ENCODE results near the gene AKR1E2. TPM values are rescaled to one million over a fixed set of nuclear protein-coding genes. Genes with fewer than 3 reads are reported as not detected.

AKR1E2 gene
- total RNA-seq, 4 donors from 2014 or later, result 2.1 to 6.7 (median 5.5) TPM; not detected in 1

GRCh38 chr10:4837551-4837950, 11.5 kb downstream of the AKR1E2 start:
- Histone ChIP-seq H3K4me3 (no peak overlapping the region), H3K9me3 (no peaks in the 10 kb centered on the region), H3K4me1 (no peaks in the 10 kb centered on the region), H3K27me3 (no peaks in the 10 kb centered on the region), H3K36me3 (peaks cover 0 to 6% of the 10 kb centered on the region in 2 donors), H3K27ac (no peak overlapping the region)
- intact Hi-C loops (cut with DNase I; ENCODE audit: low total_unique reads) (no loop called here), in situ Hi-C loops (cut with MboI; ENCODE audit: low sequenced_read_pairs in 4 of 4) (loop anchor here in 2 of 4 donors (25.0 kb wide), 3 partner anchors 450 to 775 kb away; no protein-coding TSS in a partner anchor)
- TF ChIP-seq CTCF (IDR thresholded peaks at IDR 0.05 in 4 of 5, conservative IDR thresholded peaks at IDR 0.05 in 1 of 5), result no peak
- no peak for TF ChIP-seq POLR2A (IDR thresholded peaks at IDR 0.05)
- no peak for ATAC-seq
- DNase-seq, result no peak

- in situ Hi-C loops (cut with MboI; ENCODE audit: low sequenced_read_pairs in 4 of 4) (loop anchor here in 2 of 4 donors (25.0 kb wide), 3 partner anchors 449 to 774 kb away; no protein-coding TSS in a partner anchor), intact Hi-C loops (cut with DNase I; ENCODE audit: low total_unique reads) (no loop called here)
- Histone ChIP-seq H3K27ac (no peak overlapping the region), H3K4me1 (no peaks in the 10 kb centered on the region), H3K4me3 (no peak overlapping the region), H3K9me3 (no peaks in the 10 kb centered on the region), H3K36me3 (peaks cover 0 to 6% of the 10 kb centered on the region in 2 donors), H3K27me3 (no peaks in the 10 kb centered on the region)
- no peak for ATAC-seq
- TF ChIP-seq POLR2A (IDR thresholded peaks at IDR 0.05) (no peak), CTCF (IDR thresholded peaks at IDR 0.05 in 4 of 5, conservative IDR thresholded peaks at IDR 0.05 in 1 of 5) (no peak)
- no peak for DNase-seq
Measured at GRCh38 chr10:4838743-4839142, 12.7 kb downstream of the AKR1E2 start.

GRCh38 chr10:4839353-4839752, 13.3 kb downstream of the AKR1E2 start:
- Histone ChIP-seq H3K9me3 (no peaks in the 10 kb centered on the region), H3K27ac (no peak overlapping the region), H3K27me3 (no peaks in the 10 kb centered on the region), H3K4me1 (no peaks in the 10 kb centered on the region), H3K4me3 (no peak overlapping the region), H3K36me3 (peaks cover 0 to 6% of the 10 kb centered on the region in 2 donors)
- in situ Hi-C loops (cut with MboI; ENCODE audit: low sequenced_read_pairs in 4 of 4) (loop anchor here in 2 of 4 donors (25.0 kb wide), 3 partner anchors 448 to 773 kb away; no protein-coding TSS in a partner anchor), intact Hi-C loops (cut with DNase I; ENCODE audit: low total_unique reads) (no loop called here)
- no peak for TF ChIP-seq CTCF (IDR thresholded peaks at IDR 0.05 in 4 of 5, conservative IDR thresholded peaks at IDR 0.05 in 1 of 5)
- TF ChIP-seq POLR2A (IDR thresholded peaks at IDR 0.05), result no peak
- no peak for ATAC-seq
- no peak for DNase-seq

- intact Hi-C loops (cut with DNase I; ENCODE audit: low total_unique reads), result no loop called here
- no peak overlapping the region for H3K4me3 ChIP-seq
- H3K36me3 ChIP-seq, result peaks cover 0 to under 1% of the 10 kb centered on the region in 2 donors
- H3K27me3 ChIP-seq, result no peaks in the 10 kb centered on the region
- TF ChIP-seq POLR2A (IDR thresholded peaks at IDR 0.05), result no peak
- no peak for TF ChIP-seq CTCF (IDR thresholded peaks at IDR 0.05 in 4 of 5, conservative IDR thresholded peaks at IDR 0.05 in 1 of 5)
- H3K4me1 ChIP-seq, result no peaks in the 10 kb centered on the region
- in situ Hi-C loops (cut with MboI; ENCODE audit: low sequenced_read_pairs in 4 of 4), result loop anchor here (10.0 to 25.0 kb wide), 8 partner anchors 145 to 772 kb away; partner anchors contain the start of gene AKR1C3 (in 1 of the 4)
- H3K27ac ChIP-seq, result no peak overlapping the region
- no peaks in the 10 kb centered on the region for H3K9me3 ChIP-seq
- ATAC-seq (no peak), DNase-seq (no peak)
Measured at GRCh38 chr10:4840151-4840550, 14.1 kb downstream of the AKR1E2 start.

Data from gastrocnemius medialis (tissue), 4 donors.